Measurements from ENCODE around the gene MRS2. TPM values are rescaled to one million over a fixed set of nuclear protein-coding genes. Genes with fewer than 3 reads are reported as not detected.

The MRS2 gene
- total and polyA plus RNA-seq, 9 donors, result 10.0 to 20.6 (median 16.4) TPM

- intact Hi-C loops (cut with DNase I), result no loop called here
- DNase-seq, result no peak
- 88 to 96% (median 94%) methylated on average over 14 of the region's 14 CpGs for WGBS, 3 donors
- TF ChIP-seq, protein P1, sequence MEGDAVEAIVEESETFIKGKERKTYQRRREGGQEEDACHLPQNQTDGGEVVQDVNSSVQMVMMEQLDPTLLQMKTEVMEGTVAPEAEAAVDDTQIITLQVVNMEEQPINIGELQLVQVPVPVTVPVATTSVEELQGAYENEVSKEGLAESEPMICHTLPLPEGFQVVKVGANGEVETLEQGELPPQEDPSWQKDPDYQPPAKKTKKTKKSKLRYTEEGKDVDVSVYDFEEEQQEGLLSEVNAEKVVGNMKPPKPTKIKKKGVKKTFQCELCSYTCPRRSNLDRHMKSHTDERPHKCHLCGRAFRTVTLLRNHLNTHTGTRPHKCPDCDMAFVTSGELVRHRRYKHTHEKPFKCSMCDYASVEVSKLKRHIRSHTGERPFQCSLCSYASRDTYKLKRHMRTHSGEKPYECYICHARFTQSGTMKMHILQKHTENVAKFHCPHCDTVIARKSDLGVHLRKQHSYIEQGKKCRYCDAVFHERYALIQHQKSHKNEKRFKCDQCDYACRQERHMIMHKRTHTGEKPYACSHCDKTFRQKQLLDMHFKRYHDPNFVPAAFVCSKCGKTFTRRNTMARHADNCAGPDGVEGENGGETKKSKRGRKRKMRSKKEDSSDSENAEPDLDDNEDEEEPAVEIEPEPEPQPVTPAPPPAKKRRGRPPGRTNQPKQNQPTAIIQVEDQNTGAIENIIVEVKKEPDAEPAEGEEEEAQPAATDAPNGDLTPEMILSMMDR (IDR thresholded peaks at IDR 0.05), result no peak
- TF ChIP-seq POLR2A (IDR thresholded peaks at IDR 0.05) (no peak), EP300 (IDR thresholded peaks at IDR 0.05) (no peak)
- Histone ChIP-seq H3K4me3 (no peak overlapping the region), H3K27me3 (no peaks in the 10 kb centered on the region), H3K4me1 (ENCODE audit: insufficient read depth) (no peaks in the 10 kb centered on the region), H3K36me3 (no peaks in the 10 kb centered on the region), H3K27ac (no peak overlapping the region), H3K9me3 (no peaks in the 10 kb centered on the region)
Observed at GRCh38 chr6:24436979-24437378, 34.2 kb downstream of the MRS2 start.

DNA sequence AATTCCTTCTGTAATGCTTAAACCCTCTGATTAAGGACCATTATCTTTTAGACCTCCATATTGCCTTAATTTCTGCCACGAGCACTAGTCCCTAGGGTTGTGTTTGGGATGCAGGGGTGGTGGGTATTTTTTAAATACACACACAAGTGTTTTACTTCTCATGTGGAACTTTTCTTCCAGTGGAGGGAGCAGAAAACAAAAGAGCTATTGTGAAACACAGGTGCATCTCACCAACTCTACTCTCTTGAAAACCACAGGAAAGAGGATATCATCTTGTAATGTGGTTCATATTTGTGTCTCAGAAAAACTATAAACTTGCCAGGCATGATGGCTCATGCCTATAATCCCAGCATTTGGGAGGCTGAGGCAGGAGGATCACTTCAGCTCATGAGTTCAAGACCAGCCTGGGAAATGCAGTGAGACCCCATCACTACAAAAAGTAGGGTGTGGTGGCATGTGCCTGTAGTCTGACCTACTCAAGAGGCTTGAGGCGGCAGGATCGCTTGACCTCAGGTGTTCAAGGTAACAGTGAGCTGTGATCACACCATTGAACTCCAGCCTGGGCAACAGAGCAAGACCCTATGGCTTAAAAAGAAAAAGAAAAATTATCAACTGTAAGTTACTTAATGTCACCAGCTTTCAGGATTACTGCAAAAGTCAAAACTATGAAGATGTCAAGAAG, 37.3 kb downstream of the MRS2 start:
- 92 to 96% (median 95%) methylated on average over 3 of the region's 3 CpGs for WGBS, 3 donors
- no peaks in the 10 kb centered on the region for H3K9me3 ChIP-seq
- intact Hi-C loops (cut with DNase I), result no loop called here

GRCh38 chr6:24440897-24441598, 38.3 kb downstream of the MRS2 start:
- TF ChIP-seq POLR2A (IDR thresholded peaks at IDR 0.05) (no peak), EP300 (IDR thresholded peaks at IDR 0.05) (no peak)
- TF ChIP-seq, protein P1 (IDR thresholded peaks at IDR 0.05), result no peak
- no peaks in the 10 kb centered on the region for H3K9me3 ChIP-seq
- no peaks in the 10 kb centered on the region for H3K27me3 ChIP-seq
- no peak for DNase-seq
- WGBS, 3 donors, result 81 to 91% (median 86%) methylated on average over 16 of the region's 16 CpGs
- H3K27ac ChIP-seq, result no peak overlapping the region
- H3K4me1 ChIP-seq (ENCODE audit: insufficient read depth), result no peaks in the 10 kb centered on the region
- H3K36me3 ChIP-seq, result no peaks in the 10 kb centered on the region
- intact Hi-C loops (cut with DNase I), result no loop called here
- H3K4me3 ChIP-seq, result no peak overlapping the region

More for the DNA sequence above, 37.3 kb downstream of the MRS2 start:
- Histone ChIP-seq H3K36me3 (no peaks in the 10 kb centered on the region), H3K27ac (no peak overlapping the region), H3K27me3 (no peaks in the 10 kb centered on the region), H3K4me3 (no peak overlapping the region), H3K4me1 (ENCODE audit: insufficient read depth) (no peaks in the 10 kb centered on the region)
- no peak for DNase-seq
- TF ChIP-seq EP300 (IDR thresholded peaks at IDR 0.05), result no peak
- TF ChIP-seq POLR2A (IDR thresholded peaks at IDR 0.05), result no peak
- TF ChIP-seq, protein P1 (IDR thresholded peaks at IDR 0.05), result no peak

- TF ChIP-seq POLR2A (IDR thresholded peaks at IDR 0.05) (no peak), EP300 (IDR thresholded peaks at IDR 0.05) (no peak)
- TF ChIP-seq, protein P1 (IDR thresholded peaks at IDR 0.05), result no peak
- no peaks in the 10 kb centered on the region for H3K4me1 ChIP-seq (ENCODE audit: insufficient read depth)
- no peak overlapping the region for H3K27ac ChIP-seq
- WGBS, 3 donors, result 80 to 97% (median 92%) methylated on average over 3 of the region's 3 CpGs
- no peak overlapping the region for H3K4me3 ChIP-seq
- intact Hi-C loops (cut with DNase I), result no loop called here
- H3K27me3 ChIP-seq, result no peaks in the 10 kb centered on the region
- no peaks in the 10 kb centered on the region for H3K36me3 ChIP-seq
- H3K9me3 ChIP-seq, result no peaks in the 10 kb centered on the region
- DNase-seq, result no peak
Observed at GRCh38 chr6:24441599-24441904, 38.8 kb downstream of the MRS2 start.
